Measurements from ENCODE around the gene PPP1R15A. TPM values are rescaled to one million over a fixed set of nuclear protein-coding genes. Genes with fewer than 3 reads are reported as not detected.
"Not testable (repeated sequence)": the region's sequence is repeated elsewhere in the genome, so short reads cannot be mapped to it uniquely, and the experiment has no call there.

PPP1R15A gene
- total RNA-seq, 2 experiments from 2014 or later, result 31.4 to 31.9 TPM

GRCh38 chr19:48874303-48875135 is 2.3 kb downstream of the PPP1R15A start:
- POLR2A ChIA-PET, result interaction anchor here (0.5 to 2.2 kb wide), 6 partner anchors 12 to 255 kb away, joined by 3 to 12 read pairs (median 5); partner anchors contain the start of genes NUCB1, RPL18 and SPHK2
- CTCF ChIA-PET, result interaction anchor here (1.0 to 2.2 kb wide), 4 partner anchors 14 to 96 kb away, joined by 3 to 8 read pairs (median 6); no protein-coding TSS in a partner anchor

GRCh38 chr19:48876043-48876981 is 4.1 kb downstream of the PPP1R15A start:
- ChIA-PET CTCF (interaction anchor here (0.5 to 0.6 kb wide), 2 partner anchors 12 to 61 kb away, joined by 3 read pairs; no protein-coding TSS in a partner anchor), POLR2A (interaction anchor here (0.5 to 1.9 kb wide), 5 partner anchors 8 to 117 kb away, joined by 4 to 12 read pairs (median 6); partner anchors contain the start of genes GYS1, NUCB1 and RUVBL2)

- POLR2A ChIA-PET, result no interaction called here
- CTCF ChIA-PET, result no interaction called here
These were observed 5.6 kb downstream of the PPP1R15A start for GRCh38 chr19:48877855-48878195.

GRCh38 chr19:48878196-48879024 is 6.2 kb downstream of the PPP1R15A start:
- CTCF ChIA-PET, result interaction anchor here (0.6 to 1.8 kb wide), 3 partner anchors 15 to 122 kb away, joined by 3 to 9 read pairs (median 4); no protein-coding TSS in a partner anchor
- POLR2A ChIA-PET, result interaction anchor here (0.6 kb wide), 2 partner anchors 32 to 161 kb away, joined by 3 to 4 read pairs; no protein-coding TSS in a partner anchor

- ChIA-PET POLR2A (interaction anchor here (0.6 kb wide), 1 partner anchor 33 kb away, joined by 3 read pairs; no protein-coding TSS in a partner anchor), CTCF (interaction anchor here (0.6 to 1.8 kb wide), 3 partner anchors 16 to 121 kb away, joined by 3 to 9 read pairs (median 4); no protein-coding TSS in a partner anchor)
These were observed 6.9 kb downstream of the PPP1R15A start for GRCh38 chr19:48879025-48879637.

- CTCF ChIA-PET, result interaction anchor here (0.5 to 1.8 kb wide), 2 partner anchors 17 to 77 kb away, joined by 4 to 9 read pairs; no protein-coding TSS in a partner anchor
- POLR2A ChIA-PET, result not testable (repeated sequence)
These were observed 7.5 kb downstream of the PPP1R15A start for GRCh38 chr19:48879696-48880095.

- POLR2A ChIA-PET, result interaction anchor here (0.7 to 1.7 kb wide), 3 partner anchors 10 to 156 kb away, joined by 5 to 9 read pairs (median 7); partner anchors contain the start of gene PPP1R15A
- CTCF ChIA-PET, result interaction anchor here (1.0 to 1.7 kb wide), 2 partner anchors 69 to 93 kb away, joined by 3 to 4 read pairs; no protein-coding TSS in a partner anchor
These were observed 9.8 kb downstream of the PPP1R15A start for GRCh38 chr19:48881741-48882657.

GRCh38 chr19:48883726-48884125 is 11.5 kb downstream of the PPP1R15A start:
- POLR2A ChIA-PET, result no interaction called here
- CTCF ChIA-PET, result no interaction called here

- ChIA-PET CTCF (interaction anchor here (0.7 to 1.2 kb wide), 3 partner anchors 12 to 189 kb away, joined by 3 to 4 read pairs (median 3); no protein-coding TSS in a partner anchor), POLR2A (no interaction called here)
These were observed 15.8 kb downstream of the PPP1R15A start for GRCh38 chr19:48887861-48888612.

GRCh38 chr19:48889496-48889895 is 17.3 kb downstream of the PPP1R15A start:
- CTCF ChIA-PET, result interaction anchor here (1.2 kb wide), 1 partner anchor 15 kb away, joined by 4 read pairs; no protein-coding TSS in a partner anchor
- POLR2A ChIA-PET, result not testable (repeated sequence)

- POLR2A ChIA-PET, result interaction anchor here (0.6 to 0.7 kb wide), 2 partner anchors 14 to 27 kb away, joined by 4 read pairs; no protein-coding TSS in a partner anchor
These were observed 18.3 kb downstream of the PPP1R15A start for GRCh38 chr19:48890551-48890950.

GRCh38 chr19:48895226-48895625 is 23.0 kb downstream of the PPP1R15A start:
- ChIA-PET CTCF (interaction anchor here (1.0 to 1.8 kb wide), 2 partner anchors 67 to 75 kb away, joined by 3 read pairs; no protein-coding TSS in a partner anchor), POLR2A (no interaction called here)

More at GRCh38 chr19:48890551-48890950, 18.3 kb downstream of the PPP1R15A start:
- CTCF ChIA-PET, result no interaction called here

GRCh38 chr19:48896191-48896720 is 24.0 kb downstream of the PPP1R15A start:
- POLR2A ChIA-PET, result interaction anchor here (0.7 kb wide), 1 partner anchor 72 kb away, joined by 3 read pairs; no protein-coding TSS in a partner anchor
- CTCF ChIA-PET, result interaction anchor here (1.5 to 1.8 kb wide), 3 partner anchors 17 to 66 kb away, joined by 3 to 9 read pairs (median 6); no protein-coding TSS in a partner anchor

- POLR2A ChIA-PET, result no interaction called here
- CTCF ChIA-PET, result interaction anchor here (1.5 to 1.7 kb wide), 2 partner anchors 18 to 55 kb away, joined by 6 to 9 read pairs; no protein-coding TSS in a partner anchor
These were observed 25.0 kb downstream of the PPP1R15A start for GRCh38 chr19:48897181-48897580.

- ChIA-PET POLR2A (interaction anchor here (0.7 to 1.7 kb wide), 5 partner anchors 23 to 65 kb away, joined by 3 to 7 read pairs (median 5); partner anchors contain the start of gene PPP1R15A), CTCF (interaction anchor here (1.8 to 2.2 kb wide), 2 partner anchors 71 to 94 kb away, joined by 7 read pairs; partner anchors contain the start of gene RUVBL2)
These were observed 27.1 kb downstream of the PPP1R15A start for GRCh38 chr19:48899386-48899749.

Measured in activated CD8-positive, alpha-beta memory T cell treated with anti-CD3 and anti-CD28 coated beads for 36 hours (primary cell).